Stimulated activated effector memory CD8-positive, alpha-beta T cell treated with anti-CD3 and anti-CD28 coated beads, Interleukin-12 subunit alpha, Interleukin-12 subunit beta, amount 100 ng/mL, for 72 hours (primary cell): ENCODE data around the gene PCDHGB7.
A peak's percentile ranks its signal among the peaks of the same experiment; 100 is the strongest.
"Not testable (repeated sequence)": the region's sequence is repeated elsewhere in the genome, so short reads cannot be mapped to it uniquely, and the experiment has no call there.

Experiments
- ATAC-seq: fragments of 150-1000 bp; cut with Tn5 transposase; 2 replicates; pipeline ENCODE4 v1.10.0; 2021
- DNase-seq, 2 donors: peaks; one replicate each; pipeline ENCODE4 v3.0.0; 2021 to 2022; ENCODE audit warnings: low spot score in 2 of 2
- H3K27ac Mint-ChIP-seq: one replicate; pipeline ENCODE4 v1.8.0; 2022; ENCODE audit warnings: mild to moderate bottlenecking, mixed read lengths
- H3K36me3 Mint-ChIP-seq: one replicate; pipeline ENCODE4 v1.8.0; 2022; ENCODE audit warnings: mild to moderate bottlenecking, mixed read lengths
- H3K4me1 Mint-ChIP-seq: one replicate; pipeline ENCODE4 v1.8.0; 2022; ENCODE audit warnings: mixed read lengths
- H3K4me3 Mint-ChIP-seq: one replicate; pipeline ENCODE4 v1.8.0; 2022; ENCODE audit warnings: mild to moderate bottlenecking, mixed read lengths
- H3K9me3 Mint-ChIP-seq: one replicate; pipeline ENCODE4 v1.8.0; 2022; ENCODE audit warnings: mixed read lengths

PCDHGB7 gene

DNA sequence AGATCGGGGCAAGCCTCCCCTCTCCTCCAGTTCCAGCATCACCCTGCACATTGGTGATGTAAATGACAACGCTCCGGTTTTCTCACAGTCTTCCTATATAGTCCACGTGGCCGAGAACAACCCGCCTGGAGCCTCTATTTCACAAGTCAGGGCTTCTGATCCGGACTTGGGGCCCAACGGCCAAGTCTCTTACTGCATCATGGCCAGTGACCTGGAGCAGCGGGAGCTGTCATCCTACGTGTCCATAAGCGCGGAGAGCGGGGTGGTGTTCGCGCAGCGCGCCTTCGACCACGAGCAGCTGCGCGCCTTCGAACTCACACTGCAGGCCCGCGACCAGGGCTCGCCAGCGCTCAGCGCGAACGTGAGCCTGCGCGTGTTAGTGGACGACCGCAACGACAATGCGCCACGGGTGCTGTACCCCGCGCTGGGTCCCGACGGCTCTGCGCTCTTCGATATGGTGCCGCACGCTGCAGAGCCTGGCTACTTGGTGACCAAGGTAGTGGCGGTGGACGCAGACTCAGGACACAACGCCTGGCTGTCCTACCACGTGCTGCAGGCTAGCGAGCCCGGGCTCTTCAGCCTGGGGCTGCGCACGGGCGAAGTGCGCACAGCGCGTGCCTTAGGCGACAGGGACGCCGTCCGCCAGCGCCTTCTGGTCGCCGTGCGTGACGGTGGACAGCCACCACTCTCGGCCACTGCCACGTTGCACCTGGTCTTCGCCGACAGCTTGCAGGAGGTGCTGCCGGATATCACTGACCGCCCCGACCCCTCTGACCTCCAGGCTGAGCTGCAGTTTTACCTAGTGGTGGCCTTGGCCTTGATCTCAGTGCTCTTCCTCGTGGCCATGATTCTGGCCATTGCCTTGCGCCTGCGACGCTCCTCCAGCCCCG is 28.1 kb upstream of the PCDHGB7 start:
- Mint-ChIP-seq H3K36me3 (peaks cover 5% of the 10 kb centered on the region), H3K4me3 (no peak overlapping the region), H3K27ac (no peak overlapping the region), H3K9me3 (peaks cover 16% of the 10 kb centered on the region), H3K4me1 (no peaks in the 10 kb centered on the region)
- no peak for ATAC-seq
- no peak for DNase-seq

DNA sequence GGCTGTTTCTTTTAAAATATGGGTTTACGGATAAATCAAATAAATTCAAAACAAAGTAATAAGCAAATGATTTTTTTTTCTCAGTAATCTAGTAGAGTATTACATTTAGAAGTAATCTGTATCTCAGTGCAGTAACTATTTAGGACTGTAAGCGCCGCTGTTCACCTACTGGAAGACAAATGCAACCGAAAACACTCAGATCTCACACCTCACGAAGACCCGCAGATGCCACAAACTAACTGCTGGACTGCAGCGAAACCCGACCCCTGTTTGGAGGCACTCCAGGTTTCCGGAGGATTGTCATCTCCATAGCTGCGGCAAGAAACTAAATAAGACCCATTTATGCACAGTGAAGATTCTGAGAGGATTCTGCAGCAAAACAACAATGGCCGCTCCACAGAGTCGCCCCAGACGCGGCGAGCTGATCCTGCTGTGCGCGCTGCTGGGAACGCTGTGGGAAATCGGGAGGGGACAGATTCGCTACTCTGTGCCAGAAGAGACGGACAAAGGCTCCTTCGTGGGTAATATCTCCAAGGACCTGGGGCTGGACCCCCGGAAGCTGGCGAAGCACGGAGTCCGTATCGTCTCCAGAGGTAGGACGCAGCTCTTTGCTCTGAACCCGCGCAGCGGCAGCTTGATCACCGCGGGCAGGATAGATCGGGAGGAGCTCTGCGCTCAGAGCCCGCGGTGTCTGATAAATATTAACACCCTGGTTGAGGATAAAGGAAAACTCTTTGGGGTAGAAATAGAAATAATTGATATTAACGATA is 24.9 kb upstream of the PCDHGB7 start, which contains the start of gene PCDHGA8:
Gene PCDHGA8, plus strand, starts transcription at position 205 of the 770 bp plus-strand sequence. Its CDS starts 181 bp downstream, at position 386.
- H3K4me1 Mint-ChIP-seq = no peaks in the 10 kb centered on the region
- no peak within 1 kb of the TSS for H3K27ac Mint-ChIP-seq
- H3K9me3 Mint-ChIP-seq = peaks cover 16% of the 10 kb centered on the region
- no peak within 1 kb of the TSS for H3K4me3 Mint-ChIP-seq
- H3K36me3 Mint-ChIP-seq = peaks cover 5% of the 10 kb centered on the region
- ATAC-seq (no peak), DNase-seq (no peak)

DNA sequence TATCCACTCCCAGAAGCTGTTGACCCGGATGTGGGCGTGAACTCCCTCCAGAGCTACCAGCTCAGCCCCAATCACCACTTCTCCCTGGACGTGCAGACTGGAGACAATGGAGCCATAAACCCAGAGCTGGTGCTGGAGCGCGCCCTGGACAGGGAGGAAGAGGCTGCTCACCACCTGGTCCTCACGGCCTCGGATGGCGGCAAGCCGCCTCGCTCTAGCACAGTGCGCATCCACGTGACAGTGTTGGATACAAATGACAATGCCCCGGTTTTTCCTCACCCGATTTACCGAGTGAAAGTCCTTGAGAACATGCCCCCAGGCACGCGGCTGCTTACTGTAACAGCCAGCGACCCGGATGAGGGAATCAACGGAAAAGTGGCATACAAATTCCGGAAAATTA is 24.2 kb upstream of the PCDHGB7 start:
- Mint-ChIP-seq H3K9me3 (peaks cover 16% of the 10 kb centered on the region), H3K27ac (no peak overlapping the region), H3K36me3 (peaks cover 5% of the 10 kb centered on the region), H3K4me1 (no peaks in the 10 kb centered on the region), H3K4me3 (no peak overlapping the region)
- ATAC-seq (no peak), DNase-seq (no peak)

DNA sequence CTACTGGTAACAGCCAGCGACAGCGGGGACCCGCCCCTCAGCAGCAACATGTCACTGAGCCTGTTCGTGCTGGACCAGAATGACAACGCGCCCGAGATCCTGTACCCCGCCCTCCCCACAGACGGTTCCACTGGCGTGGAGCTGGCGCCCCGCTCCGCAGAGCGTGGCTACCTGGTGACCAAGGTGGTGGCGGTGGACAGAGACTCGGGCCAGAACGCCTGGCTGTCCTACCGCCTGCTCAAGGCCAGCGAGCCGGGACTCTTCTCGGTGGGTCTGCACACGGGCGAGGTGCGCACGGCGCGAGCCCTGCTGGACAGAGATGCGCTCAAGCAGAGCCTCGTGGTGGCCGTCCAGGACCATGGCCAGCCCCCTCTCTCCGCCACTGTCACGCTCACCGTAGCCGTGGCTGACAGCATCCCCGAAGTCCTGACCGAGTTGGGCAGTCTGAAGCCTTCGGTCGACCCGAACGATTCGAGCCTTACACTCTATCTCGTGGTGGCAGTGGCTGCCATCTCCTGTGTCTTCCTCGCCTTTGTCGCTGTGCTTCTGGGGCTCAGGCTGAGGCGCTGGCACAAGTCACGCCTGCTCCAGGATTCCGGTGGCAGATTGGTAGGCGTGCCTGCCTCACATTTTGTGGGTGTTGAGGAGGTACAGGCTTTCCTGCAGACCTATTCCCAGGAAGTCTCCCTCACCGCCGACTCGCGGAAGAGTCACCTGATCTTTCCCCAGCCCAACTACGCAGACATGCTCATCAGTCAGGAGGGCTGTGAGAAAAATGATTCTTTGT is 22.9 kb upstream of the PCDHGB7 start:
- H3K36me3 Mint-ChIP-seq, ATAC-seq, H3K4me1 Mint-ChIP-seq, H3K4me3 Mint-ChIP-seq, DNase-seq, H3K27ac Mint-ChIP-seq: not testable (repeated sequence)
- peaks cover 12% of the 10 kb centered on the region for H3K9me3 Mint-ChIP-seq

DNA sequence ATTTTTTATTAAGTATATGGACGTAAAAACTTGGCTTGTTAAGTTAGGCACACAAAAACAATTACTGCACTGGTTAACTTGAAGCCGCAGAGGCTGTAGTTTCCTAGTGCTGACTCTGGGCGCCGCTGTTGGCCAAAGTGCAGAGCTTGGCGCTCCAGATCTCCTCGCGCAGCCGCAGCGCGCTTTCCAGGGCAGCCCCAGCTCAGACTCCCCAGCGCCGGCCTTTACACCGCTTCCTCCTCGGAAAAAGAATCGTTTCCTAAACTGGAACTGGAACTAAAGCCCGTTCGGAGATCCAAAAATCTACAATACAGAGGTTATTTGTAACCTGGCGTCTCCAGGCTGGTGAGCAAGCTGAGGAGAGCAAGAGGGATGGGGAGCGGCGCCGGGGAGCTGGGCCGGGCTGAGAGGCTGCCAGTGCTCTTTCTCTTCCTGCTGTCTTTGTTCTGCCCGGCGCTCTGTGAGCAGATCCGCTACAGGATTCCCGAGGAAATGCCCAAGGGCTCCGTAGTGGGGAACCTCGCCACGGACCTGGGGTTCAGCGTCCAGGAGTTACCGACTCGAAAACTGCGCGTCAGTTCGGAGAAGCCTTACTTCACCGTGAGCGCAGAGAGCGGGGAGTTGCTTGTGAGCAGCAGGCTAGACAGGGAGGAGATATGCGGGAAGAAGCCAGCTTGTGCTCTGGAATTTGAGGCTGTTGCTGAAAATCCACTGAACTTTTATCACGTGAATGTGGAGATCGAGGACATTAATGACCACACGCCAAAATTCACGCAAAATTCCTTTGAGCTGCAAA is 19.5 kb upstream of the PCDHGB7 start, which contains the start of gene PCDHGB5:
Gene PCDHGB5, plus strand, starts transcription at position 192 of the 796 bp plus-strand sequence. Its CDS starts 181 bp downstream, at position 373.
- DNase-seq = not testable (repeated sequence)

DNA sequence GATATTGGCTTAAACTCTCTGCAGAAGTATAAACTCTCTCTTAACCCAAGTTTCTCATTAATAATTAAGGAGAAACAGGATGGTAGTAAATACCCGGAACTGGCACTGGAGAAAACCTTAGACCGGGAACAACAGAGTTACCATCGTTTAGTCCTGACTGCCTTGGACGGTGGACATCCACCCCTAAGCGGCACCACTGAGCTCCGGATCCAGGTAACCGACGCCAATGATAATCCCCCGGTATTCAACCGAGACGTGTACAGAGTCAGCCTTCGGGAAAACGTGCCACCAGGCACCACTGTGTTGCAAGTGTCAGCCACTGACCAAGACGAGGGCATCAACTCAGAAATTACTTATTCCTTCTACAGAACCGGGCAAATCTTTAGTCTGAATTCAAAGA is 18.9 kb upstream of the PCDHGB7 start:
- H3K9me3 Mint-ChIP-seq = peaks cover 7% of the 10 kb centered on the region
- H3K4me3 Mint-ChIP-seq = no peak overlapping the region
- ATAC-seq = no peak
- DNase-seq = no peak
- H3K27ac Mint-ChIP-seq = no peak overlapping the region
- H3K36me3 Mint-ChIP-seq = peaks cover 5% of the 10 kb centered on the region
- H3K4me1 Mint-ChIP-seq = no peaks in the 10 kb centered on the region

More for the DNA sequence above, 19.5 kb upstream of the PCDHGB7 start, which contains the start of gene PCDHGB5:
- not testable (repeated sequence) for H3K4me1 Mint-ChIP-seq, H3K27ac Mint-ChIP-seq, H3K9me3 Mint-ChIP-seq, H3K36me3 Mint-ChIP-seq
- peak within 1 kb of the TSS; percentile 36 for H3K4me3 Mint-ChIP-seq
- ATAC-seq = peak; percentile 78

DNA sequence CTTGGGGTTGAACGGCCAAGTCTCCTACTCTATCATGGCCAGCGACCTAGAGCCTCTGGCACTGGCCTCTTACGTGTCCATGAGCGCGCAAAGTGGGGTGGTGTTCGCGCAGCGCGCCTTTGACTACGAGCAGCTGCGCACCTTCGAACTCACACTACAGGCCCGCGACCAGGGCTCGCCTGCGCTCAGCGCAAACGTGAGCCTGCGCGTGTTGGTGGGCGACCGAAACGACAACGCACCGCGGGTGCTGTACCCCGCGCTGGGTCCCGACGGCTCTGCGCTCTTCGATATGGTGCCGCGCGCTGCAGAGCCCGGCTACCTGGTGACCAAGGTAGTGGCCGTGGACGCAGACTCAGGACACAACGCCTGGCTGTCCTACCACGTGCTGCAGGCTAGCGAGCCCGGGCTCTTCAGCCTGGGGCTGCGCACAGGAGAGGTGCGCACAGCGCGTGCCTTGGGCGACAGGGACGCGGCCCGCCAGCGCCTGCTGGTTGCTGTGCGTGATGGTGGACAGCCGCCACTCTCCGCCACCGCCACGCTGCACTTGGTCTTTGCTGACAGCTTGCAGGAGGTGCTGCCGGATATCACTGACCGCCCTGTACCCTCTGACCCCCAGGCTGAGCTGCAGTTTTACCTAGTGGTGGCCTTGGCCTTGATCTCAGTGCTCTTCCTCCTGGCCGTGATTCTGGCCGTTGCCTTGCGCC is 17.8 kb upstream of the PCDHGB7 start:
- no peak for ATAC-seq
- H3K4me1 Mint-ChIP-seq = no peaks in the 10 kb centered on the region
- H3K9me3 Mint-ChIP-seq = peaks cover 6% of the 10 kb centered on the region
- DNase-seq = no peak
- H3K27ac Mint-ChIP-seq = no peak overlapping the region
- no peak overlapping the region for H3K4me3 Mint-ChIP-seq
- H3K36me3 Mint-ChIP-seq = no peaks in the 10 kb centered on the region

DNA sequence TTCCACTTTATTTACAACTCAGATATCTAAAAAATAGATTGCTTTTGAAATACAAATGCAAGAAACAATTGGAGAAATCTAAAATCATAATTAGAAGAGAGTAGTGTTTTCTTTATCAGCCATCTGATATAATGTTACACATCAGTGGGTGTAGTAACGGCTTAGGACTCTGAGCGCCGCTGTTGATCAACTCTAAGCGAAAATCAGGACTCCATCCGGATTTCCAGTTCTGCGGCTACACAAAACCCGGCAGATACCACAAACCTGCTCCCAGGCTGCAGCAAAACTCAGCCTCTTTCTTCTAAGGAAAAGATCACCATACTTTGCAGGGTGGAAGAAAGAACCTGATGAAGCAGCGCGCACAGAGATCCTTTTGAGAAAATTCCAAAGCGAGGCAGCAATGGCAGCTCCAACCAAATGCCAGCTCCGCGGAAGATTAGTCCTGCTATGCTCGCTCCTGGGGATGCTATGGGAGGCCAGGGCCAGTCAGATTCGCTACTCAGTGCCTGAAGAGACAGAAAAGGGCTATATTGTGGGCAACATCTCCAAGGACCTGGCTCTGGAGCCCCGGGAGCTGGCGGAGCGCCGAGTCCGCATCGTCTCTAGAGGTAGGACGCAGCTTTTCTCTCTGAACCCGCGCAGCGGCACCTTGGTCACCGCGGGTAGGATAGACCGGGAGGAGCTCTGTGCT is 14.8 kb upstream of the PCDHGB7 start, which contains the start of gene PCDHGA9:
Gene PCDHGA9, plus strand, starts transcription at position 226 of the 691 bp plus-strand sequence. Its CDS starts 175 bp downstream, at position 401.
- H3K9me3 Mint-ChIP-seq = peaks cover 12% of the 10 kb centered on the region
- no peaks in the 10 kb centered on the region for H3K4me1 Mint-ChIP-seq
- no peaks in the 10 kb centered on the region for H3K36me3 Mint-ChIP-seq
- no peak for DNase-seq
- peak within 1 kb of the TSS; percentile 15 for H3K4me3 Mint-ChIP-seq
- no peak within 1 kb of the TSS for H3K27ac Mint-ChIP-seq
- no peak for ATAC-seq

DNA sequence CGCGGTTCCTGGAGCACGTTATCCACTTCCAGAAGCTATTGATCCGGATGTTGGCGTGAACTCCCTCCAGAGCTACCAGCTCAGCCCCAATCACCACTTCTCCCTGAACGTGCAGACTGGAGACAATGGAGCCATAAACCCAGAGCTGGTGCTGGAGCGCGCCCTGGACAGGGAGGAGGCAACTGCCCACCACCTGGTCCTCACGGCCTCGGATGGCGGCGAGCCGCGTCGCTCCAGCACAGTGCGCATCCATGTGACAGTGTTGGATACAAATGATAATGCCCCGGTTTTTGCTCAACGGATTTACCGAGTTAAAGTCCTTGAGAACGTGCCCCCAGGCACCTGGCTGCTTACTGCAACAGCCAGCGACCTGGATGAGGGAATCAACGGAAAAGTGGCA is 14.1 kb upstream of the PCDHGB7 start:
- no peak for ATAC-seq
- DNase-seq = no peak
- no peaks in the 10 kb centered on the region for H3K4me1 Mint-ChIP-seq
- peaks cover 12% of the 10 kb centered on the region for H3K9me3 Mint-ChIP-seq
- H3K4me3 Mint-ChIP-seq = no peak overlapping the region
- H3K36me3 Mint-ChIP-seq = no peaks in the 10 kb centered on the region
- no peak overlapping the region for H3K27ac Mint-ChIP-seq

DNA sequence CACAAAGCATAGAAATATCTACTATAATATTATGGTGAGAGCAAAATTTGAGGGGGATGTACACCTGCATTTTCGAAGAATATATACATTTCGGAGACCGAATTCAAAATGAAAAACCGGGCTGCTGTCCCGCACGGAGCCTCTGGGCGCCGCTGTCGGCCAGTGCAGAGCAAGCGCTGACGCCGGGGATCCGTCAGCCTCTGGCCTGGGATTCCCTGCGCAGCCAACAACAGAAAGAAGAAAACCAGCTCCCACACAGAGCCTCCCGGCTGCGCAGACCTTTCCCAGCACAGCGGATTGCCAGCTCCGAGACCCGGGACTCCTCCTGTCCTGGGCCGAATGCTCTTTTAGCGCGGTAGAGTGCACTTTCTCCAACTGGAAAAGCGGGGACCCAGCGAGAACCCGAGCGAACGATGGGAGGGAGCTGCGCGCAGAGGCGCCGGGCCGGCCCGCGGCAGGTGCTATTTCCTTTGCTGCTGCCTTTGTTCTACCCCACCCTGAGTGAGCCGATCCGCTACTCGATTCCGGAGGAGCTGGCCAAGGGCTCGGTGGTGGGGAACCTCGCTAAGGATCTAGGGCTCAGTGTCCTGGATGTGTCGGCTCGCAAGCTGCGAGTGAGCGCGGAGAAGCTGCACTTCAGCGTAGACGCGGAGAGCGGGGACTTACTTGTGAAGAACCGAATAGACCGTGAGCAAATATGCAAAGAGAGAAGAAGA is 9.5 kb upstream of the PCDHGB7 start, which contains the start of gene PCDHGB6:
Gene PCDHGB6, plus strand, starts transcription at position 232 of the 716 bp plus-strand sequence. Its CDS starts 182 bp downstream, at position 414.
- H3K36me3 Mint-ChIP-seq, H3K4me1 Mint-ChIP-seq, H3K27ac Mint-ChIP-seq, DNase-seq: not testable (repeated sequence)
- peaks cover 15% of the 10 kb centered on the region for H3K9me3 Mint-ChIP-seq
- peak; percentile 54 for ATAC-seq
- peak within 1 kb of the TSS; percentile 38 for H3K4me3 Mint-ChIP-seq

DNA sequence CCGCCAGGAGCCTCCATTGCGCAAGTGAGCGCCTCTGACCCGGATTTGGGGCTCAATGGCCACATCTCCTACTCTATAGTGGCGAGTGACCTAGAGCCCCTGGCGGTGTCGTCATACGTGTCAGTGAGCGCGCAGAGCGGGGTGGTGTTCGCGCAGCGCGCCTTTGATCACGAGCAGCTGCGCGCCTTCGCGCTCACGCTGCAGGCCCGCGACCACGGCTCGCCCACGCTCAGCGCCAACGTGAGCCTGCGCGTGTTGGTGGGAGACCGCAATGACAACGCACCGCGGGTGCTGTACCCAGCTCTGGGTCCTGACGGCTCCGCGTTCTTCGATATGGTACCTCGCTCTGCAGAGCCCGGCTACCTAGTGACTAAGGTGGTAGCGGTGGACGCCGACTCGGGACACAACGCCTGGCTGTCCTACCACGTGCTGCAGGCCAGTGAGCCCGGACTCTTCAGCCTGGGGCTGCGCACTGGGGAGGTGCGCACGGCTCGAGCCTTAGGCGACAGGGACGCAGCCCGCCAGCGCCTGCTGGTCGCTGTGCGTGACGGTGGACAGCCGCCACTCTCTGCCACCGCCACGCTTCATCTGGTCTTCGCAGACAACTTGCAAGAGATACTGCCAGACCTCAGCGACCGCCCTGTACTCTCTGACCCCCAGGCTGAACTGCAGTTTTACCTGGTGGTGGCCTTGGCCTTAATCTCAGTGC is 7.7 kb upstream of the PCDHGB7 start:
- H3K4me3 Mint-ChIP-seq = no peak overlapping the region
- ATAC-seq = no peak
- DNase-seq = no peak
- no peaks in the 10 kb centered on the region for H3K36me3 Mint-ChIP-seq
- no peak overlapping the region for H3K27ac Mint-ChIP-seq
- peaks cover 16% of the 10 kb centered on the region for H3K9me3 Mint-ChIP-seq
- peaks cover 20% of the 10 kb centered on the region for H3K4me1 Mint-ChIP-seq

DNA sequence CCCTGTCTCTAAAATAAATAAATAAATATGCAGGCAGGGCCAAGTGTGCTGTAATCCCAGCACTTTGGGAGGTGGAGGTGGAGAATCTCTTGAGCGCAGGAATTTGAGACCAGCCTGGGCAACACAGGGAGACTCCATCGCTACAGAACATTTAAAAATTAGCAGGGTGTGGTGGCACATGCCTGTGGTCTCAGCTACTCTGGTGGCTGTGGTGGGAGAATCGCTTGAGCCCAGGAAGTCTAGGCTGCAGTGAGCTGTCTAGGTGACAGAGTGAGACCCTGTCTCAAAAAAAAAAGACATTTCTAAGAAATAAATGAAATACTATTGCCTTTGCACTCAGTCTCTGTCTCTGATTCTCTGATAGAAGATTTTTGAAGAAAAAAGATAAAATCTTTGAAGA is 5.9 kb upstream of the PCDHGB7 start:
- H3K36me3 Mint-ChIP-seq = no peaks in the 10 kb centered on the region
- H3K4me3 Mint-ChIP-seq = no peak overlapping the region
- DNase-seq = no peak
- no peak overlapping the region for H3K27ac Mint-ChIP-seq
- H3K4me1 Mint-ChIP-seq = peaks cover 20% of the 10 kb centered on the region
- no peak for ATAC-seq
- peaks cover 13% of the 10 kb centered on the region for H3K9me3 Mint-ChIP-seq
